ENCODE results near the gene LMF1.

DNA sequence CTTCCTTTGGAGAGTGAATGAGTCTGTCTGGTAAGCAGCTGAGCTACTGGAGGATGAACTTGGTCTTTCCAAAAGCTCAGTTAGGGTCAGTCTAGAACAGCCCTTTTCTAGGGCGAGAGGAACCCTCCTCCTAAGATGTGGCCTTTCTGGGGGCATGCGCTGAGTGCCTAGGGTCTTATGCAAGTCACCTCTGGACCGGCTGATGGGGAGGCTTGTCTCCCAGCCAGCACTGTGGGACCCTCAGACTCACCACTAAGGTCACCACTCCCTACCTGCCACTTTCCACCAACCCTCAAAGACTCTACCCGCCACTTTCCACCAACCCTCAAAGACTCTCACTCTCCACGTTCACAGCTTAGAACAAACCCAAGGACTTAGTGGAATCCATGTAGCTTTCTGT lies 26.8 kb downstream of the LMF1 start:
- TF ChIP-seq, protein P1, sequence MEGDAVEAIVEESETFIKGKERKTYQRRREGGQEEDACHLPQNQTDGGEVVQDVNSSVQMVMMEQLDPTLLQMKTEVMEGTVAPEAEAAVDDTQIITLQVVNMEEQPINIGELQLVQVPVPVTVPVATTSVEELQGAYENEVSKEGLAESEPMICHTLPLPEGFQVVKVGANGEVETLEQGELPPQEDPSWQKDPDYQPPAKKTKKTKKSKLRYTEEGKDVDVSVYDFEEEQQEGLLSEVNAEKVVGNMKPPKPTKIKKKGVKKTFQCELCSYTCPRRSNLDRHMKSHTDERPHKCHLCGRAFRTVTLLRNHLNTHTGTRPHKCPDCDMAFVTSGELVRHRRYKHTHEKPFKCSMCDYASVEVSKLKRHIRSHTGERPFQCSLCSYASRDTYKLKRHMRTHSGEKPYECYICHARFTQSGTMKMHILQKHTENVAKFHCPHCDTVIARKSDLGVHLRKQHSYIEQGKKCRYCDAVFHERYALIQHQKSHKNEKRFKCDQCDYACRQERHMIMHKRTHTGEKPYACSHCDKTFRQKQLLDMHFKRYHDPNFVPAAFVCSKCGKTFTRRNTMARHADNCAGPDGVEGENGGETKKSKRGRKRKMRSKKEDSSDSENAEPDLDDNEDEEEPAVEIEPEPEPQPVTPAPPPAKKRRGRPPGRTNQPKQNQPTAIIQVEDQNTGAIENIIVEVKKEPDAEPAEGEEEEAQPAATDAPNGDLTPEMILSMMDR (conservative IDR thresholded peaks at IDR 0.05; ENCODE audit: low read depth, low read length): no peak
- TF ChIP-seq EZH2 (IDR thresholded peaks at IDR 0.05; ENCODE audit: low read length, unreplicated experiment) (no peak), EZH2phosphoT487 (IDR thresholded peaks at IDR 0.05; ENCODE audit: borderline replicate concordance, low read length) (no peak)
